Endothelial cell of umbilical vein (primary cell): ENCODE results near the gene TXK. TPM values are rescaled to one million over a fixed set of nuclear protein-coding genes. Genes with fewer than 3 reads are reported as not detected.

Experiments used
- BruUV-seq: library from RNA; stranded (reverse); fragments of 400-500 nt; replicated peaks from 2 replicates; lab custom pipeline; 2021; lab: Mats Ljungman, UMichigan
- CTCF ChIA-PET: fragments of 300-600, 350-600 bp; sonication (Branson Sonifier 250); formaldehyde crosslinking; loops from one replicate; lab custom pipeline; 2021; ENCODE audit warnings: antibody characterized with exemption, inconsistent platforms; lab: Charles Lee
- POLR2A ChIA-PET: fragments of 300-600, 350-600 bp; sonication (Branson Sonifier 250); formaldehyde crosslinking; loops from one replicate; lab custom pipeline; 2021; ENCODE audit warnings: antibody characterized with exemption, inconsistent platforms; lab: Charles Lee
- DNase-seq: peaks from one replicate; pipeline ENCODE4 v3.0.0-alpha.2; 2011; ENCODE audit warnings: low read depth, low spot score
- FAIRE-seq: peaks from 2 replicates; lab custom pipeline; 2011; peaks lifted over from hg19 to GRCh38; lab: Jason Lieb, UNC
- H2AFZ ChIP-seq: 2 replicates; pipeline ENCODE4 v1.6.0; 2012; ENCODE audit warnings: low read depth, low read length, control low read depth, inconsistent platforms
- H3K27ac ChIP-seq: 2 replicates; pipeline ENCODE4 v1.5.1; 2011; ENCODE audit warnings: low read depth, mild to moderate bottlenecking, control low read depth, low read length, moderate library complexity; ENCODE audit not compliant: insufficient read depth
- H3K27me3 ChIP-seq, 2 experiments: 2 replicates each; pipeline versions ENCODE4 v1.6.0 to v1.6.1; 2011; ENCODE audit warnings: low read length in 2 of 2, mixed read lengths in 1 of 2; ENCODE audit not compliant: control insufficient read depth in 2 of 2, insufficient read depth in 2 of 2
- H3K36me3 ChIP-seq, 2 experiments: 2 replicates in 1 of 2; 3 replicates in 1 of 2; pipeline ENCODE4 v1.5.1; 2011; ENCODE audit warnings: low read length in 2 of 2, mild to moderate bottlenecking in 1 of 2, moderate library complexity in 1 of 2; ENCODE audit not compliant: control insufficient read depth in 2 of 2, insufficient read depth in 2 of 2; ENCODE audit errors: extremely low read depth in 1 of 2
- H3K4me1 ChIP-seq: 3 replicates; pipeline ENCODE4 v1.5.1; 2011; ENCODE audit warnings: mild to moderate bottlenecking, low read length; ENCODE audit not compliant: control insufficient read depth, insufficient read depth; ENCODE audit errors: extremely low read depth
- H3K4me2 ChIP-seq: 2 replicates; pipeline ENCODE4 v1.6.1; 2011; ENCODE audit warnings: low read length, control low read depth, mixed read lengths; ENCODE audit not compliant: insufficient read depth
- H3K4me3 ChIP-seq, 3 experiments: fragments of 200-600 bp in 1 of 3; sonication (generic), shearing (Covaris generic) in 1 of 3; replicated peaks in 1 of 3; 2 replicates each; pipeline ENCODE4 v1.5.1; 2011 to 2016; ENCODE audit warnings: control low read depth in 3 of 3, low read length in 3 of 3, mild to moderate bottlenecking in 2 of 3, inconsistent platforms in 1 of 3, low read depth in 1 of 3, moderate library complexity in 1 of 3; ENCODE audit not compliant: insufficient read depth in 1 of 3
- H3K79me2 ChIP-seq: 2 replicates; pipeline ENCODE4 v1.6.0; 2012; ENCODE audit warnings: low read length, inconsistent platforms; ENCODE audit not compliant: control insufficient read depth, insufficient read depth
- H3K9ac ChIP-seq: replicated peaks from 2 replicates; pipeline ENCODE3; 2011; ENCODE audit warnings: low read length, control low read depth; ENCODE audit not compliant: insufficient read depth; ENCODE audit errors: extremely low read depth
- H3K9me1 ChIP-seq: replicated peaks from 3 replicates; pipeline ENCODE4 v1.6.0; 2011; ENCODE audit warnings: mild to moderate bottlenecking, low read length; ENCODE audit not compliant: control insufficient read depth, insufficient read depth; ENCODE audit errors: extremely low read depth
- H3K9me3 ChIP-seq: replicated peaks from 2 replicates; pipeline ENCODE4 v1.5.1; 2012; ENCODE audit warnings: low read length, inconsistent platforms; ENCODE audit not compliant: control insufficient read depth, insufficient read depth
- H4K20me1 ChIP-seq: replicated peaks from 2 replicates; pipeline ENCODE3; 2011; ENCODE audit warnings: mild to moderate bottlenecking, low read length; ENCODE audit not compliant: control insufficient read depth, insufficient read depth; ENCODE audit errors: extremely low read depth
- EZH2 ChIP-seq: IDR thresholded peaks from 2 replicates; pipeline ENCODE4 v1.6.1; 2012; ENCODE audit warnings: borderline replicate concordance, low read depth, mild to moderate bottlenecking, moderate library complexity, low read length, inconsistent platforms; ENCODE audit not compliant: severe bottlenecking
- FOS ChIP-seq: IDR thresholded peaks from 2 replicates; pipeline ENCODE4 v1.6.1; 2011; ENCODE audit warnings: mild to moderate bottlenecking, low read length, moderate library complexity, borderline replicate concordance; ENCODE audit not compliant: insufficient read depth
- GATA2 ChIP-seq: IDR thresholded peaks from 2 replicates; pipeline ENCODE4 v1.7.0; 2011; ENCODE audit warnings: low read depth, mild to moderate bottlenecking, moderate library complexity, mixed read lengths, low read length; ENCODE audit not compliant: insufficient read length, insufficient read depth
- JUN ChIP-seq: IDR thresholded peaks from 2 replicates; pipeline ENCODE4 v1.6.1; 2011; ENCODE audit warnings: borderline replicate concordance, low read depth; ENCODE audit not compliant: insufficient read length, insufficient read depth
- MYC ChIP-seq: IDR thresholded peaks from one replicate; pipeline ENCODE4 v1.6.1; 2011; ENCODE audit warnings: mild to moderate bottlenecking, low read depth, low read length
- POLR2A ChIP-seq: IDR thresholded peaks from 2 replicates; pipeline ENCODE4 v1.6.1; 2012; ENCODE audit warnings: low read depth, mild to moderate bottlenecking, control low read depth, low read length
- POLR2AphosphoS5 ChIP-seq: IDR thresholded peaks from 2 replicates; pipeline ENCODE4 v1.6.1; 2012; ENCODE audit warnings: low read depth, mild to moderate bottlenecking, control low read depth, low read length, moderate library complexity; ENCODE audit not compliant: insufficient read depth
- dilution Hi-C: fragments of 300-500 bp; cut with MboI; formaldehyde crosslinking; loops from one replicate; pipeline ENCODE4 v1.15.0; 2019; ENCODE audit warnings: low sequenced_read_pairs; ENCODE audit not compliant: extremely low pct_ligation_motif_present
- intact Hi-C: fragments of 100-400 bp; cut with micrococcal nuclease; formaldehyde crosslinking; loops from one replicate; pipeline ENCODE4 v1.10.0; 2022
- polyA plus RNA-seq, 4 experiments: library from polyadenylated mRNA; depleted of rRNA in 3 of 4; stranded (reverse) in 3 of 4; unstranded in 1 of 4; fragments of >200 nt; gene quantifications; 2 replicates each; pipeline versions ENCODE4 v1.2.1 to v1.2.3, GENCODE V29; 2011 to 2012; ENCODE audit warnings: missing spikeins in 1 of 4
- total RNA-seq: library from RNA; stranded (reverse); gene quantifications from 2 replicates; pipeline ENCODE4 v1.2.3, GENCODE V29; 2021
- TF ChIP-seq, protein P1 (sequence below), 2 donors: IDR thresholded peaks; 1 replicate in 1 of 2; 2 replicates in 1 of 2; pipeline ENCODE4 v1.5.1; 2011; ENCODE audit warnings: low read length in 2 of 2, mild to moderate bottlenecking in 2 of 2, moderate library complexity in 2 of 2, control low read depth in 1 of 2, inconsistent platforms in 1 of 2, low read depth in 1 of 2; ENCODE audit not compliant: insufficient read depth in 1 of 2; ENCODE audit errors: extremely low read depth in 1 of 2
- TF ChIP-seq, protein P2 (sequence below): IDR thresholded peaks from 2 replicates; pipeline ENCODE4 v1.6.1; 2011; ENCODE audit not compliant: insufficient read depth, insufficient read length

TXK gene
- total and polyA plus RNA-seq, 2 donors (not counting 3 experiments of a cell fraction or from before 2014, with no cell fraction given): 0.26 to 0.97 TPM

DNA sequence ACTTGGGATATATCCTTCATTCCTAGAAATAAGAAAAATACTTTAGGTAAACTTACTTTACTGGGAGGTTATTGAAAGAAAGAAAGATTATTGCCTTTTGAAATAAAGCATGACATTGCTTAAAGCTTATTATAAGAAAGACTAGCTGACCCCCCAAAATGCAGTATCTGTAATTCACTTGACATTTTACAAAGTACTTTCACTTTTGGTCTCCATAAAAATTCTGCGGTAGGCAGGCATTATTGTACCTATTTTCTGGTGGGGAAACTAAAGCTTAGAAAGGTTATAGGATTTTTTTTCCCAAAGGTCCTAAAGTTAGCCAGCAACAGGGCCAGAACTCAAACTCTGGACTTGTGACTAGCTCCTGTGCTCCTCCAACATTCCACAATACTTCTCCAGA lies 29.7 kb upstream of the TXK start:
- Histone ChIP-seq H3K4me2 (no peak overlapping the region), H3K79me2 (no peaks in the 10 kb centered on the region), H3K9me3 (no peaks in the 10 kb centered on the region), H3K27me3 (peaks cover 0 to 1% of the 10 kb centered on the region in 2 experiments), H3K36me3 (no peaks in the 10 kb centered on the region), H3K27ac (no peak overlapping the region), H3K4me3 (no peak overlapping the region), H2AFZ (no peak overlapping the region), H3K9me1 (no peaks in the 10 kb centered on the region), H4K20me1 (no peaks in the 10 kb centered on the region), H3K4me1 (no peaks in the 10 kb centered on the region), H3K9ac (no peak overlapping the region)
- no peak for DNase-seq
- no TSS peak for BruUV-seq
- dilution Hi-C loops: no loop called here
- TF ChIP-seq EZH2 (no peak), MYC (no peak), FOS (no peak), JUN (no peak), POLR2A (no peak), POLR2AphosphoS5 (no peak), GATA2 (no peak)
- TF ChIP-seq, protein P1, sequence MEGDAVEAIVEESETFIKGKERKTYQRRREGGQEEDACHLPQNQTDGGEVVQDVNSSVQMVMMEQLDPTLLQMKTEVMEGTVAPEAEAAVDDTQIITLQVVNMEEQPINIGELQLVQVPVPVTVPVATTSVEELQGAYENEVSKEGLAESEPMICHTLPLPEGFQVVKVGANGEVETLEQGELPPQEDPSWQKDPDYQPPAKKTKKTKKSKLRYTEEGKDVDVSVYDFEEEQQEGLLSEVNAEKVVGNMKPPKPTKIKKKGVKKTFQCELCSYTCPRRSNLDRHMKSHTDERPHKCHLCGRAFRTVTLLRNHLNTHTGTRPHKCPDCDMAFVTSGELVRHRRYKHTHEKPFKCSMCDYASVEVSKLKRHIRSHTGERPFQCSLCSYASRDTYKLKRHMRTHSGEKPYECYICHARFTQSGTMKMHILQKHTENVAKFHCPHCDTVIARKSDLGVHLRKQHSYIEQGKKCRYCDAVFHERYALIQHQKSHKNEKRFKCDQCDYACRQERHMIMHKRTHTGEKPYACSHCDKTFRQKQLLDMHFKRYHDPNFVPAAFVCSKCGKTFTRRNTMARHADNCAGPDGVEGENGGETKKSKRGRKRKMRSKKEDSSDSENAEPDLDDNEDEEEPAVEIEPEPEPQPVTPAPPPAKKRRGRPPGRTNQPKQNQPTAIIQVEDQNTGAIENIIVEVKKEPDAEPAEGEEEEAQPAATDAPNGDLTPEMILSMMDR (IDR thresholded peaks at IDR 0.05; ENCODE audit: extremely low read depth in 1 of 2, insufficient read depth in 1 of 2, low read depth in 1 of 2, low read length in 2 of 2): no peak
- TF ChIP-seq, protein P2, sequence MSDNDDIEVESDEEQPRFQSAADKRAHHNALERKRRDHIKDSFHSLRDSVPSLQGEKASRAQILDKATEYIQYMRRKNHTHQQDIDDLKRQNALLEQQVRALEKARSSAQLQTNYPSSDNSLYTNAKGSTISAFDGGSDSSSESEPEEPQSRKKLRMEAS: no peak
- intact Hi-C loops: no loop called here
- CTCF ChIA-PET: no interaction called here
- no peak for FAIRE-seq
- POLR2A ChIA-PET: no interaction called here
